22Rv1 (cell line): ENCODE results near the gene PTK7.
"Not testable (repeated sequence)": the region's sequence is repeated elsewhere in the genome, so short reads cannot be mapped to it uniquely, and the experiment has no call there.

Experiments used
- H3K27ac ChIP-seq: fragments of 450-650 bp; 2 replicates; pipeline ENCODE4 v1.5.1; 2017
- CTCF ChIP-seq: fragments of 450-650 bp; IDR thresholded peaks from 2 replicates; pipeline ENCODE4 v1.5.1; 2017; ENCODE audit warnings: mild to moderate bottlenecking
- ZFX ChIP-seq: fragments of 450-650 bp; IDR thresholded peaks from 2 replicates; pipeline ENCODE4 v1.6.1; 2017; ENCODE audit warnings: antibody characterized with exemption, borderline replicate concordance

PTK7 gene

GRCh38 chr6:43128926-43129325 lies 52.8 kb downstream of the PTK7 start:
- TF ChIP-seq CTCF (no peak), ZFX (no peak)
- H3K27ac ChIP-seq, result no peak overlapping the region

GRCh38 chr6:43129434-43130194 lies 53.5 kb downstream of the PTK7 start:
- peak; percentile 70 for TF ChIP-seq CTCF
- no peak for TF ChIP-seq ZFX
- H3K27ac ChIP-seq, result no peak overlapping the region

GRCh38 chr6:43130429-43130828 lies 54.3 kb downstream of the PTK7 start:
- TF ChIP-seq ZFX (no peak), CTCF (no peak)

GRCh38 chr6:43131379-43131778 lies 55.3 kb downstream of the PTK7 start:
- H3K27ac ChIP-seq, result not testable (repeated sequence)

More at GRCh38 chr6:43130429-43130828, 54.3 kb downstream of the PTK7 start:
- no peak overlapping the region for H3K27ac ChIP-seq

GRCh38 chr6:43138267-43138666 lies 62.2 kb downstream of the PTK7 start:
- no peak for TF ChIP-seq CTCF
- TF ChIP-seq ZFX, result no peak
- no peak overlapping the region for H3K27ac ChIP-seq

- H3K27ac ChIP-seq, result not testable (repeated sequence)
Measured at GRCh38 chr6:43139973-43140372, 63.9 kb downstream of the PTK7 start.

GRCh38 chr6:43141644-43142043 lies 65.5 kb downstream of the PTK7 start:
- TF ChIP-seq CTCF (no peak), ZFX (no peak)

GRCh38 chr6:43142101-43142500 lies 66.0 kb downstream of the PTK7 start:
- TF ChIP-seq CTCF, result no peak
- no peak for TF ChIP-seq ZFX
- no peak overlapping the region for H3K27ac ChIP-seq

More at GRCh38 chr6:43141644-43142043, 65.5 kb downstream of the PTK7 start:
- no peak overlapping the region for H3K27ac ChIP-seq
